HG02642 (cell line): ENCODE data around the gene VEZT.
"Not testable (repeated sequence)": the region's sequence is repeated elsewhere in the genome, so short reads cannot be mapped to it uniquely, and the experiment has no call there.

Experiments
- ATAC-seq: cut with Tn5 transposase; IDR thresholded peaks from one replicate; pipeline ENCODE4 v1.9.1; 2021; ENCODE audit warnings: mild to moderate bottlenecking; ENCODE audit not compliant: unreplicated experiment, poor library complexity

Gene VEZT

GRCh38 chr12:95300286-95300685 lies 82.7 kb downstream of the VEZT start:
- no peak for ATAC-seq

DNA sequence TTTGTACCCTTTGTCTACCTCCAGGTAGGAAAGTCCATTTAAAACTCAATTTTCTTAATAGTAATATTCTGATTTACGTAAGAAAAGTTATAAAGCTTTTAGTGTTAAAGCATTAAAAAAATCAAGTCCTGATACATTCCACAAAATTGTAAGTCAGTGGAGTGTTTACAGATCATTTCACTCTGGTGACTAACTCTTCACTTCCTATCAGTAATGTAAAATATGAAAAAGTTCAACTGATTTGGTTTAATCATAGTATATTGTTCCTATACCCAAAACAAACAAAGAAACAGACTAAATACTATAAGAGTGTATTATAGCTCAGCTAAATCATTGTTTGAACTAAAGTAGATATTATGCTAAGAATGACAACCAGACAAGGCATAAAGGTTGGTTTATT lies 85.9 kb downstream of the VEZT start:
- ATAC-seq, result no peak

GRCh38 chr12:95304673-95305198 lies 87.1 kb downstream of the VEZT start:
- no peak for ATAC-seq

- ATAC-seq, result no peak
Observed at GRCh38 chr12:95312656-95313055, 95.0 kb downstream of the VEZT start.

GRCh38 chr12:95314756-95315155 lies 97.1 kb downstream of the VEZT start:
- ATAC-seq, result not testable (repeated sequence)

DNA sequence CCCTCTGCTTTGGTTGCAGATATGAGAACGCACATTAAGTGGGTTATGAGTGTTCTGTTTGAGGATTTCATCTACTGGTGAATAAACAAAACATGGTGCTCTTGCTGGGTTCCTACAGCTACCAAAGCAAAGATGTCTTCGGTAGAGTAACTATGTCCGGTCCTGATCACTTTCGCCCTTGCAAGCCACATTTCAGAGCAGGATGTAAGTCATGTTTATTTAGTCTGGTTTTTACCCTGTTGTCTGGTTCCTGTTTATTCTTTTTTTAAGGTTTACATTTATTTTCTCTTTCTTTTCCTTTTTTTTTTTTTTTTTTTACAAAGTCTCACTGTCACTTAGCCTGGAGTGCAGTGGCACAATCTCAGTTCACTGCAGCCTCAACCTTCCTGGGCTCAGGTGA lies 99.2 kb downstream of the VEZT start:
- ATAC-seq, result no peak

- ATAC-seq, result no peak
Observed at GRCh38 chr12:95318071-95318545, 100.5 kb downstream of the VEZT start.

GRCh38 chr12:95319694-95320331 lies 102.2 kb downstream of the VEZT start:
- ATAC-seq, result no peak

GRCh38 chr12:95321516-95322246 lies 104.1 kb downstream of the VEZT start:
- ATAC-seq, result no peak

GRCh38 chr12:95322326-95322725 lies 104.7 kb downstream of the VEZT start:
- no peak for ATAC-seq

DNA sequence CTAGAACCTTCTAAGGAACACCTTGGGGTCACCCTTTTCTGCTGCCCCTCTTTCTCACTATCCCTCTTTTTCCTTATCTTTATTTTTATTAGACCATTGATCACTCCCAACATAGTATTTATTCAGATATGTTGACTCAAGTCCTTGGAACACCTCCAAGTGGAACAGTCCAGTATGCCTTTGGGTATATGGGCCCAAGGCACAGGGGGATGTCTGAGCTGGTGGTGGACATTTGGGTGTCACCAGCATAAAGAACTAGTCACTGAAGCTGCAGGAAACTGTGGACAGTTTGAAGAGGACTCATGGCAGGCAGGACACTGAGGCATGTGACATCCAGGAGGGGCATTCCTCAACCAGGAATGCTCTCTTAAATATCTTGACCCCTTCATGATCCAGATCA lies 105.6 kb downstream of the VEZT start:
- ATAC-seq, result no peak

GRCh38 chr12:95324246-95324645 lies 106.6 kb downstream of the VEZT start:
- ATAC-seq, result not testable (repeated sequence)

GRCh38 chr12:95325501-95325900 lies 107.9 kb downstream of the VEZT start:
- ATAC-seq, result no peak

DNA sequence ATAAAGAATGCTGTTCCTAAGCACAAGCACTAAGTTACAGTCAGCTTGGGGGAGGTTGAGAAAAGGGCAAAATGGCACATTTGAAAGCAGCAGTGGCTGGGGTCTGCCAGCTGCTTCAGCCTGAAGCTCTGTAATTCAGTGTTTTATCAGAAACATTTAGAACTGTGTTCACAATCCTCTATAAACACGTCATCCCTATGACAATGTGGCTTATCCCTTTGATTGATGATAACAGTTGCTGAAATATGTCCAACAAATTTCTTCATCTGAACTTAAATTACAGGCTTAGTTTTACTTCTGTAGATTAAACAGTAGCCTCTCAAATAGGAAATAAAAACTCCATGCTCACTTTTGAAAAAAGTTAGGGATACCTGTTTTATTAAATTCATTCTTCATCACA lies 108.8 kb downstream of the VEZT start:
- ATAC-seq, result no peak

DNA sequence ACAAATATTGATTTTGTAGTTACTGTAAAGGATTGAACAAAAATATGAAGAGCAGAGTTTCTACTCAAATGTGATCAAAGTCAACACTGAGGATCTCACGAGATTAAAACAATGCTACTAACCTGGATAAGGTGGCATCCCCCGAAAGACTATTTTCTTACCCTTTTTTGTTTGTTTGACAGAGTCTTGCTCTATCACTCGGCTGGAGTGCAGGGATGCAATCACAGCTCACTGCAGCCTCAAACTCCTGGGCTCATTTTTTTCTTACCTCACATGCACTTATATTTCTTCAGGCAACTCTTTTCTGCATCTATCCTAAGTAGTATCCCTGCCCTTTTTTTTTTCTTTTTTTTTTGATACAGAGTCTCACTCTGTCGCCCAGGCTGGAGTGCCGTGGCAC lies 109.2 kb downstream of the VEZT start:
- ATAC-seq, result no peak

DNA sequence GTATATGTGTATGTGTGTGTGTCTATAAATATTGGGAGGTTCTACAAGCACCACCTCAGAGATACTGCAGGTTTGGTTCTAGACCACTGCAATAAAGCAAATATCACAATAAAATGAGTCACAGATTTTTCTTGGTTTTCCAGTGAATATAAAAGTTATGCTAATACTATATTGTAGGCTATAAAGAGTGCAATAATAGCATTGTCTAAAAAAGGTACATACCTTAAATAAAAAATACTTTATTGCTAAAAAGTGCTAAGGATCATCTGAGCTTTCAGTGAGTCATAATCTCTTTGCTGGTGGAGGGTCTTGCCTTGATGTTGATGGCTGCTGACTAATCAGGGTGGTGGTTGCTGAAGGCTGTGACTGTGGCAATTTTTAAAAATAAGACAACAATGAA lies 111.1 kb downstream of the VEZT start:
- ATAC-seq, result no peak

DNA sequence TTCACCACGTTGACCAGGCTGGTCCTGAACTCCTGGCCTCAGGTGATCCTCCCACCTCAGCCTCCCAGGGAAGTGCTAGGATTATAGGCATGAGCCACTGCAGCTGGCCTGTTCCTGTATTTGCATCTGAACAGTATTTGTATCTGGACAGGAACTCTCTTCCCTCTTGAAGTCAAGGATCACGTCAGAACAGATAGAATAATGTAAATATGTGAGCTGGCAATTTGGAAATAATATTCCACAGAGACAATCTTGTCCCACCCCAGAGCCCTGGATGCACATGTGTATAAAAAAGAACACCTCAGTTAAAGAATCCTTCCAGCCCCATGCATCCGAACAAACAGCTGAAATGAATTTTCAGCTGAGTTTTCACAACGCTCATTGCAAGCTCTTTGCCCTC lies 118.3 kb downstream of the VEZT start:
- no peak for ATAC-seq

GRCh38 chr12:95336387-95337067 lies 118.9 kb downstream of the VEZT start:
- no peak for ATAC-seq

DNA sequence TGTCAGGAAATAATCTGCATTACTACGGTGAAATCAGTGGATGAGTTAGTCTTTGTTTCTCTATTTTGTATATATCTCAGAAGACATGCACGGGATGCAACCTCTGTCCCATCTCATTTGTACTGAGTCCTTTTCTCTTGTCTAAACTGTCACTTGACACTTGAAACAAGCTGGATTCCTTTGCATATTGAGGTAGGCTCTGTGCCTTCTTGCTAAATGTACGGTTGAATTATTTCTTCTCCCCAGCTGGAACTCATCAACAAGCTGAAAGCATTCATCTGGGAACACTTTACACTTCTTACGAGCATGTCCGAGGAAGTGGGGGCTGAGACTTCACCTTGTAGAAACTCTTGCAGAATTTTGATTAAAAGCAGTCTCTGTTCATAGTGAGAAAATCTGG lies 119.5 kb downstream of the VEZT start:
- no peak for ATAC-seq

DNA sequence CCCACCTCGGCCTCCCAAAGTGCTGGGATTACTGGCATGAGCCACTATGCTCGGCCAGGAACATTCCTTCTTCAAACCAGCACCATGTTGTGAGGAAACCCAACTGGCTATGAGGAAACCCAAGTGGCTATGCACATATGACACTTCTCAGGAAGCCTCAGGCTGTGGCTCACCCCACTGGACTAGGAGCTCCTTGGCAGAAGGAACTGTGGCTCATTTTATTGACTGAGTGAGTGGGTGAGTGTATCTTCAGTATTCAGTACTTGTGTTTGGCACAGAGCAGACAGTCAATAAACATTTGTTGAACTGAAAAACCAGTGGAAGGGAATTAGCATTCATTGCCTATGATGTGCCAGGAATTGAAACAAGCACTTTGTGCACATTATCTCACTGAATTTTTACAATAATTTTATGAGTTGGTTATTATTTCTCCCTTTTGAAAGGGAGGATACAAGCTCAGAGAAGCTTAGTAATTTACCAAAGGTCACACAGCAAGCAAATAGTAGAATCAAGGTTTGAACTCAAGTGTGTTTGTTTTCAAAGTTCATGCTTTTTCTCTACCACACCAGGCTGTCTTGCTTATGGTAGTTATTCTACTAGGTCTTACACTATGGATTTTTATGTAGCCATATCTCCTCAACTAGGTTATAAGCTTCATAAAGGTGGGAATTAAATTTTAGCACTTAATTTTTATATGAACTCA lies 121.6 kb downstream of the VEZT start:
- ATAC-seq, result no peak

GRCh38 chr12:95342008-95342407 lies 124.4 kb downstream of the VEZT start:
- no peak for ATAC-seq
